Measurements from ENCODE around the gene TRIM8.

Gene TRIM8

GRCh38 chr10:102647443-102648268 lies 3.4 kb downstream of the TRIM8 start:
- H3K9me3 ChIP-seq (ENCODE audit: control insufficient read depth, insufficient read depth, low read length): no peaks in the 10 kb centered on the region
- H3K4me1 ChIP-seq (ENCODE audit: control insufficient read depth, low read length): peaks cover 70% of the 10 kb centered on the region

GRCh38 chr10:102648269-102648888 lies 4.1 kb downstream of the TRIM8 start:
- H3K27me3 ChIP-seq (ENCODE audit: control insufficient read depth, low read length): no peaks in the 10 kb centered on the region
- TF ChIP-seq CTCF (IDR thresholded peaks at IDR 0.05; ENCODE audit: low read depth, low read length, poor library complexity, severe bottlenecking): no peak
- no peak for TF ChIP-seq EZH2phosphoT487 (IDR thresholded peaks at IDR 0.05; ENCODE audit: borderline replicate concordance, low read length)
- peaks cover 18% of the 10 kb centered on the region for H4K20me1 ChIP-seq (ENCODE audit: control insufficient read depth, insufficient read depth, low read depth, low read length)
- H3K9me3 ChIP-seq (ENCODE audit: control insufficient read depth, insufficient read depth, low read length): no peaks in the 10 kb centered on the region
- H3K9me2 ChIP-seq (replicated peaks; ENCODE audit: control insufficient read depth, low read length): no peaks in the 10 kb centered on the region
- H3K4me2 ChIP-seq (ENCODE audit: low read length): peak overlapping the region; percentile 91
- H3K4me3 ChIP-seq (ENCODE audit: low read length): peak overlapping the region; percentile 91
- H3K27ac ChIP-seq (ENCODE audit: low read depth, low read length): peak overlapping the region; percentile 95
- H3F3A ChIP-seq (ENCODE audit: control insufficient read depth, insufficient read depth): peaks cover 66% of the 10 kb centered on the region
- H3K36me3 ChIP-seq (ENCODE audit: control insufficient read depth, low read length): peaks cover 73% of the 10 kb centered on the region
- peaks cover 96% of the 10 kb centered on the region for H3K79me2 ChIP-seq (ENCODE audit: control insufficient read depth, low read length)
- H3K4me1 ChIP-seq (ENCODE audit: control insufficient read depth, low read length): peaks cover 77% of the 10 kb centered on the region

More at GRCh38 chr10:102647443-102648268, 3.4 kb downstream of the TRIM8 start:
- TF ChIP-seq CTCF (IDR thresholded peaks at IDR 0.05; ENCODE audit: low read depth, low read length, poor library complexity, severe bottlenecking) (no peak), EZH2phosphoT487 (IDR thresholded peaks at IDR 0.05; ENCODE audit: borderline replicate concordance, low read length) (no peak)
- H3K79me2 ChIP-seq (ENCODE audit: control insufficient read depth, low read length): peaks cover 93% of the 10 kb centered on the region
- peak overlapping the region; percentile 95 for H3K27ac ChIP-seq (ENCODE audit: low read depth, low read length)
- peaks cover 66% of the 10 kb centered on the region for H3K36me3 ChIP-seq (ENCODE audit: control insufficient read depth, low read length)
- H3K4me3 ChIP-seq (ENCODE audit: low read length): peak overlapping the region; percentile 91
- no peaks in the 10 kb centered on the region for H3K9me2 ChIP-seq (replicated peaks; ENCODE audit: control insufficient read depth, low read length)
- peaks cover 13% of the 10 kb centered on the region for H4K20me1 ChIP-seq (ENCODE audit: control insufficient read depth, insufficient read depth, low read depth, low read length)
- H3F3A ChIP-seq (ENCODE audit: control insufficient read depth, insufficient read depth): peaks cover 60% of the 10 kb centered on the region
- H3K4me2 ChIP-seq (ENCODE audit: low read length): peak overlapping the region; percentile 91
- H3K27me3 ChIP-seq (ENCODE audit: control insufficient read depth, low read length): no peaks in the 10 kb centered on the region

- no peaks in the 10 kb centered on the region for H3K9me2 ChIP-seq (replicated peaks; ENCODE audit: control insufficient read depth, low read length)
- TF ChIP-seq EZH2phosphoT487 (IDR thresholded peaks at IDR 0.05; ENCODE audit: borderline replicate concordance, low read length): no peak
- peaks cover 82% of the 10 kb centered on the region for H3K4me1 ChIP-seq (ENCODE audit: control insufficient read depth, low read length)
- peaks cover 66% of the 10 kb centered on the region for H3F3A ChIP-seq (ENCODE audit: control insufficient read depth, insufficient read depth)
- H3K36me3 ChIP-seq (ENCODE audit: control insufficient read depth, low read length): peaks cover 80% of the 10 kb centered on the region
- H3K4me3 ChIP-seq (ENCODE audit: low read length): peak overlapping the region; percentile 91
- H4K20me1 ChIP-seq (ENCODE audit: control insufficient read depth, insufficient read depth, low read depth, low read length): peaks cover 19% of the 10 kb centered on the region
- H3K4me2 ChIP-seq (ENCODE audit: low read length): peak overlapping the region; percentile 91
- no peaks in the 10 kb centered on the region for H3K9me3 ChIP-seq (ENCODE audit: control insufficient read depth, insufficient read depth, low read length)
- peak overlapping the region; percentile 95 for H3K27ac ChIP-seq (ENCODE audit: low read depth, low read length)
- no peaks in the 10 kb centered on the region for H3K27me3 ChIP-seq (ENCODE audit: control insufficient read depth, low read length)
- H3K79me2 ChIP-seq (ENCODE audit: control insufficient read depth, low read length): peaks cover 99% of the 10 kb centered on the region
Observed at GRCh38 chr10:102648889-102649796, 4.9 kb downstream of the TRIM8 start.
